ENCODE measurements around the gene IL17RE. TPM values are rescaled to one million over a fixed set of nuclear protein-coding genes. Genes with fewer than 3 reads are reported as not detected.
"Not testable (repeated sequence)": the region's sequence is repeated elsewhere in the genome, so short reads cannot be mapped to it uniquely, and the experiment has no call there.

IL17RE gene
- total RNA-seq, 1 experiment from 2014 or later = 0.30 TPM

DNA sequence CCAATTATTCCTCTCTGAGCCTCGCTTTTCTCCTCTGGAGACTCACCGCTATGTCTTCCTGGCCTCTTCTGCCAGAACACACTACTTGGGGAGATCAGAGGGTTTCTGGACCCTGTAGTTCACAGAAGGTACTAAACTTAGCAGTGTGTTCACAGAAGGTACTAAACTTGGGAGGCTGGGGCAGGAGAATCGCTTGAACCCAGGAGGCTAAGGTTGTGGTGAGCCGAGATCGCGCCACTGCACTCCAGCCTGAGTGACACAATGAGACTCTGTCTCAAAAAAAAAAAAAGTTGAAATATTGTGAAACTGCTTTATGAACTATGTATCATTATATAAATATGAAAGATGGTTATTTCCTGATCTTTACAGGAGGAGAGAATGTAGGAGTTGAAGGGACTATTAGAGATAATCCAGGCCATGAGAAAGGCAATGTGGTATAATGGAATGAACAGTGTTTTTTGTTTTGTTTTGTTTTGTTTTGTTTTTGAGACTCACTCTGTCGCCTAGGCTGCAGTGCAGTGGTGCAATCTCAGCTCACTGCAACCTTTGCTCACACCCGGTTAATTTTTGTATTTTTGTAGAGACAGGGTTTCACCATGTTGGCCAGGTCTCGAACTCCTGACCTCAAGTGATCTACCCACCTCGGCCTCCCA, 5.8 kb upstream of the IL17RE start:
- peaks cover 27% of the 10 kb centered on the region for H3K36me3 ChIP-seq
- not testable (repeated sequence) for H3K9me3 ChIP-seq, H3K27me3 ChIP-seq, H3K4me3 ChIP-seq, DNase-seq

DNA sequence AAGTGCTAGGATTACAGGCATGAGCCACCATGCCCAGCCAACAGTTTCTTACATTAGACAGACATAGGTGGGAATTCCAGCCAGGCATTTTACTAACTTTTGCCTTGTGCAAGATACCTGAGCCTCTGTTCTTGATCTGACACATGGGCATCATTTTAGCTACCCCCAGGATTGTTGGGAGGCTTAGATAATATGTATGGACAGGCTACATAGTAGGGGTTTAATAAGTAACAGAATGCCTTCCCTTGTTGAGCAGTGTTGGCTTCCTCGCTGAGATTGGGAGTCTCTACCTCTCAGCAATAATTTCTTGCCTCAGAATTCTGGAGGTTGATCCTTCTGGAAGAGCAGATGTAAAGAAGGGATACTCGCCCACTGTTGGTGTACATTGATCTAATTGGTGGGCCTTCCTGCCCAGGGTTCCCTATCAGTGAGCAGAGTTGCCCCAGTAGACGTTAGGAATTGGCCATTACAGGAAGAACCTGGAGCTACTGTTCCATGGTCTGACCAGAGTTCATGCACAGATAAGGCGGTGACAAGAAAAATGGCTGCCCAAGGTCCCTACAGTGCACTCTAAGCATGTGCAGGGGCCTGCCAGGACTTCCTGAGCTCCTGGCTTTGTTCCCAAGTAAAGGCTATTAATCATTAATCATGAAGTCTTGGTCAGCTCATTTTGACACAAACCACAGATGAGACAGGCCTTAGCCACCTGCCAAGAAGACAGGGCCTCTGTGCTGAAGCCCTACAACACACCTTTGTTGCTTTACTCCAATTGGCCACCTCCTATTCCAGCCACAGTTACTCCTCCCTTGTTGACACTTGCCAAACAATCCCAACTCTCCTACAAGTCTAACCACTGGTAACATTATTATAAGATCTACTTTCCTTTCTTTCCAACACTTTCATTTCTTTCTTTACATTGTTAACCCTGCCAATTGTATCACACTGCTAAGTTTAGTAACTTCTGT, 5.0 kb upstream of the IL17RE start:
- no peaks in the 10 kb centered on the region for H3K27me3 ChIP-seq
- H3K9me3 ChIP-seq = no peaks in the 10 kb centered on the region
- DNase-seq = peak; percentile 30
- H3K4me3 ChIP-seq = no peak overlapping the region
- peaks cover 21% of the 10 kb centered on the region for H3K36me3 ChIP-seq

DNA sequence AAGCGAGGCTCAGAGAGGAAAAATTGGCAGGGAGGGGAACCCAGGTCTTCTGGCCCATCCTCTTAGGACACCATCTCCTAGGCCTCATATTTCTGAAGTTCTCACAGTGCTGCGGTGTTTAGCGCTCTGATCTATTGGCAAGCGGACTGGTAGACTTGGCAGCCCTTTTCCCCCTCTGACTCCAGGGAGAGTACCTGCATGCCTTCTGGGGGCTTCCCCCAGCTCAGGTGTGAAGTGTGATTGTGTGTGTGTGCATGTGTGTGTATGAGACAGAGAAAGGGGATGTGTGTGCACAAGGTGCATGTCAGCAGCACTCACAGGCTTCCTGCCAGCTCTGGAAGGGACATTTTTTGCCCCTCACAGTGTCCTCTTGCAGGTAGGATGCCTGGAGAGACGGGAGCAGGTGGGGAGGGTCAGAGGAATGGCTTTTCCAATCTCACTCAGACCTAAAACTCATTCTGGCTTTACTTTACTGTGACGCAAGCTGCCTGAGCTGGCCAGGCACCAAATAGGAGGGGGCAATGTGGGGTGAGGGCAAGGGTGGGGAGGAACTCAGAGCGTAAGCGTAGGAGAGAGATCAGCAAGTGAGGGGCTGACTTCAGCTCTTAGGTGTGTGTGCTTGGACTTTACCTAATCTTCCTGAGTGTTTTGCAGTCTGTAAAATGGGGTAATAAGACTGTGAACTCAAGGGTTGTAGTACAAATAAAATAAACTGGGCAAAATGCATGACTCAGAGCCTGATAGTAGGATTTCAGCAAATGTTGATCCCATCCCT, 4.0 kb upstream of the IL17RE start:
- Histone ChIP-seq H3K4me3 (no peak overlapping the region), H3K36me3 (peaks cover 12% of the 10 kb centered on the region), H3K9me3 (no peaks in the 10 kb centered on the region), H3K27me3 (no peaks in the 10 kb centered on the region)
- DNase-seq = no peak

DNA sequence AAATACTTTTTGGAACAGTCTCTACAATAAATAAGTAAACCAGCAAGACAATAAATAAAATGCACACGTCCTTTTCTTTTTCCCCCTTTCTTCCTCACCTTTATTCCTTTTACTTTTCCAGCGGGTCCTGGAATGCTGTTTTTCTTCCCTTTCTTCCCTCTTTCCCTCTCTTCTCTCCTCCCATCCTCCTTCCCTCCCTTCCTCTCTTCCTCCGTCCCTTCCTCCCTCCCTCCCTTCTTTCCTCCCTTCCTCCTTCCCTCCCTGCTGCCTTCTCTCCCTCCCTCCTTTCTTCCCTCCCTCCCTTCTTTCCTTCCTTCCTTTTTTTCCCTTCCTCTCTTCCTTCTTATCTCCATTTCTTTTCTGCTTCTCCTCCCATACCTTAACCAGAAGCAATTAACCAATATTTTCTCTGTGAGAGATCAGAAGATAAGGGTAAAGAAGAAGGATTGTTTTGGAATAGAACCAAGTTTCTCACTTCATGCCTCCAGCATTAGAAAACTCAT, 3.3 kb upstream of the IL17RE start:
- H3K4me3 ChIP-seq = no peak overlapping the region
- H3K9me3 ChIP-seq = no peaks in the 10 kb centered on the region
- H3K36me3 ChIP-seq = peaks cover 6% of the 10 kb centered on the region
- H3K27me3 ChIP-seq = no peaks in the 10 kb centered on the region
- no peak for DNase-seq

DNA sequence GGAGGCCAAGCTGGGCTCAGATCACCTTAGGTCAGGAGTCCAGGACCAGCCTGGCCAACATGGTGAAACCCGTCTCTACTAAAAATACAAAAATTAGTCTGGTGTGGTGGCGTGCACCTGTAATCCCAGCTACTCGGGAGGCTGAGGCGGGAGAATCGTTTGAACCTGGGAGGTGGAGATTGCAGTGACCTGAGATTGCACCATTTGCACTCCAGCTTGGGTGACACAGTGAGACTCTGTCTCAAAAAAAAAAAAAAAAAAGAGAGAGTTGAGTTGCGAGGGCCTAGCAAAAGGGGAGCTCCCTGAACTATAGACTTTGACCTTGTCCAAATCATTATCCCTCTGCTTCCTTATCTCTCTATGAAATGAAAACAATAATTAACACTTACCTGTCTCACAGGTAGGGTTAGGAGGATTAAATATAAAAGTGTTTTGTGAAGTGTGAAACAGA, 1.7 kb upstream of the IL17RE start:
- DNase-seq, H3K36me3 ChIP-seq, H3K27me3 ChIP-seq, H3K4me3 ChIP-seq, H3K9me3 ChIP-seq: not testable (repeated sequence)

DNA sequence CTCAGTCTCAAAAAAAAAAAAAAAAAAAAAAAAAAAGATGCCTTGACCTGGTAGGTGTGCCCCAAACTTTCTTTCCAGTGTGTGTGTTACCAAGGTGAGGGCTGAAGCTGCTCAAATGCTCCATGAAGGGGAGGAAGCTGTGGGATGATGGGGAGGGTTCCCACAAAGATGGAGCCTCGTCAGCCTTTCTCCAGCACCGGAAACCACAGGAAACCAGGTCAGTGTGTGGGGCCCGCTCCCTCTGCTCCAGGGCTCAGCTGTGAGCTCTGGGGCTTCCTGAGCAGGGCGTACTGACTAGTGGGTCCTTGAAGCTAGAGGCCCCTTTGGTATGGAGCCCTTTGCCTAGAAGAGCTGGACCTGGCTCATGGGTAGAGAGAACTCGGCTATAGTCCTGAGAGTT, 681 bp upstream of the IL17RE start:
- H3K9me3 ChIP-seq = no peaks in the 10 kb centered on the region
- no peak overlapping the region for H3K4me3 ChIP-seq
- no peak for DNase-seq
- no peaks in the 10 kb centered on the region for H3K27me3 ChIP-seq
- H3K36me3 ChIP-seq = no peaks in the 10 kb centered on the region

DNA sequence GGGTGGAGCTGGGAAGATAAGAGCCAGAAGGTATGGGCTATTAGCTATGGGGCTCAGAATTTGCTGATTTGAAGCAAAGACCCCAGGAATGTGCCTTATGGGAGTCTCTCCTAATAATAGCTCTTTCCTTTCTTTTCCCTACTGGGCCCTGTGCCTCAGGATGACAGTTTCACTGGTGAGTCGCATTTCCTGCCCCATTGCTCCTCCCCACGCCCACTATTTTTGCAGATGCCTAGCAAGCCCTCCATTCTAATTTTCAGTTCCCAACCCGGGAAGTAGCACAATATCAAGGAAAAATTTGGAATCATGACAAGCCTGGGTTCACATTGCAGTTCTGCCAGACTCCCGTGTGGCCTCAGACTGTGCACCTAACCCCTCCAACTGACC, 583 bp downstream of the IL17RE start:
- DNase-seq = peak; percentile 68
- Histone ChIP-seq H3K36me3 (no peaks in the 10 kb centered on the region), H3K27me3 (no peaks in the 10 kb centered on the region), H3K4me3 (no peak overlapping the region), H3K9me3 (no peaks in the 10 kb centered on the region)

DNA sequence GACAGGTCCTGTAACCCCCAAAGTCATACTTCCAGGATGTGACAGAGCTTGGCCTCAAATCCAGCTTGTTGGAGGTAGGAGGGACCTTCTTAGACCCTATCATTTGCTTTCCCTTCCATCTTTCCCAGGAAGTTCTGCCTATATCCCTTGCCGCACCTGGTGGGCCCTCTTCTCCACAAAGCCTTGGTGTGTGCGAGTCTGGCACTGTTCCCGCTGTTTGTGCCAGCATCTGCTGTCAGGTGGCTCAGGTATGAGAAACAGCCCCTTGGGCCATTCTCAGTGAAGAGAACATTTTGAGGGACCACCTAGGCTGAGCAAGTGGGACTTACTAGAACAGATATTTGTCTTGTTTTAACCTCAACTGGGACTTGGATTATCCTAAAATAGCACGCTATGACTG, 1.3 kb downstream of the IL17RE start:
- Histone ChIP-seq H3K4me3 (no peak overlapping the region), H3K36me3 (no peaks in the 10 kb centered on the region), H3K9me3 (no peaks in the 10 kb centered on the region), H3K27me3 (no peaks in the 10 kb centered on the region)
- no peak for DNase-seq

DNA sequence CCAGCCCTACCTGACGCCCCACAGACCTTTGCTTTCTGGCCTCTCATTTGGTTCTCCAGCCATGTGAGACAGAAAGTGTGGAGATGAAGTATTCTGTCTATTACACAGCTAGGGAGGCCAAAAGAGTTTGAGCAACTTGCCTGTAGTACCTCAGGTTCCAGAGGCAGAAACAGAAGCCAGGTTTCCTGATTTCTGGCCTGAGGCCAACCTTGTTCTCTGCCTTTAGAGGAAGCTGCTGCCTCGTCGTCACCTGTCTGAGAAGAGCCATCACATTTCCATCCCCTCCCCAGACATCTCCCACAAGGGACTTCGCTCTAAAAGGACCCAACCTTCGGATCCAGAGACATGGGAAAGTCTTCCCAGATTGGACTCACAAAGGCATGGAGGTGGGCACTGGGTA, 3.8 kb downstream of the IL17RE start:
- Histone ChIP-seq H3K36me3 (no peaks in the 10 kb centered on the region), H3K9me3 (no peaks in the 10 kb centered on the region), H3K4me3 (no peak overlapping the region), H3K27me3 (no peaks in the 10 kb centered on the region)
- no peak for DNase-seq

DNA sequence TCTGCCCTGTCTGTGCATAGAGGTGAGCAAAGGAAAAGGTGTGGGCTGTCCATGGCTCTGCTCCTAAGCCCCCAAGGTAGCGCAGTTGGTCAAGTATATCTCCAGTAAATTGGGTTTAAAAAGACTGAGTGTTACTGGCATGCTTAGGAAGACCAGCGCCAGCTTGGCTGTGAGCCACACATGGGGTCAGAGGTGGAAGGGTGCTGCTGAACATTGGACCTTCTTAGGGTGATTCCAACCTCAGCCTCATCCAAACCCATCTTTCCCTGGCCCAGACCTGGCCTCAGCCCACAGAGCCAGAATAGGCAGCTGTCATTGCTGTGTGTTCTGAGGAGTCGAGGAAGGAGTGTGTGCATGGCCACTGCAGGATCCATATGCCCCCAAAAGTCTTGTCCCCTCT, 5.6 kb downstream of the IL17RE start:
- Histone ChIP-seq H3K36me3 (no peaks in the 10 kb centered on the region), H3K9me3 (no peaks in the 10 kb centered on the region), H3K4me3 (no peak overlapping the region), H3K27me3 (no peaks in the 10 kb centered on the region)
- no peak for DNase-seq

DNA sequence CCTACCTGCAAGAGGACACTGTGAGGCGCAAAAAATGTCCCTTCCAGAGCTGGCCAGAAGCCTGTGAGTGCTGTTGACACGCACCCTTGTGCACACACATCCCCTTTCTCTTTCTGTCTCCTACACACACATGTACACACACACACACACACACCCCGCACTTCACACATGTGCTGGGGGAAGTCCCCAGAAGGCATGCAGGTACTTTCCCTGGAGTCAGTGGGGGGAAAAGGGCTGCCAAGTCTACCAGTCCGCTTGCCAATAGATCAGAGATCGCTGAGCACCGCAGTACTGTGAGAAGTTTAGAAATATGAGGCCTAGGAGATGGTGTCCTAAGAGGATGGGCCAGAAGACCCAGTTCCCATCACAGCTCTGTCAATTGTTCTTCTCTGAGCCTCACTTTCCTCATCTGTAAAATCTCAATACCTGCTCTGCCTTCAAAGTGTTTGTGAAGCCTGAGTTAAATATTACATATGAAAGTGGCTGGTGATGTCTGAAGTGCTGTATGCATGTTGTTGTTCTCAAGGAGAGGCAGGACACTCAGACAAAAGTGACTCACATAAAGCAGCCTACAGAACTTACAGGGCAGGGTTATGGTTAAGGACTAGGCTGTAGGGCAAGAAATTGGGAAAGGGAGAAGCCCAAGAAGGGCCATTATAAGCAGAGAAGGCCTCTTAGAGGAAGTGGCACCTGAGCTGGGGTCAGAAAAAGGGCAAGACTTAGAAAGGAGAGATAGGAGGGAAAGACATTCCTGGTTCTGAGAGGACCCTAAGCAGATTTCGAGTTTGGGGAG, 6.8 kb downstream of the IL17RE start:
- no peaks in the 10 kb centered on the region for H3K36me3 ChIP-seq
- no peaks in the 10 kb centered on the region for H3K9me3 ChIP-seq
- no peak overlapping the region for H3K4me3 ChIP-seq
- no peaks in the 10 kb centered on the region for H3K27me3 ChIP-seq
- no peak for DNase-seq

DNA sequence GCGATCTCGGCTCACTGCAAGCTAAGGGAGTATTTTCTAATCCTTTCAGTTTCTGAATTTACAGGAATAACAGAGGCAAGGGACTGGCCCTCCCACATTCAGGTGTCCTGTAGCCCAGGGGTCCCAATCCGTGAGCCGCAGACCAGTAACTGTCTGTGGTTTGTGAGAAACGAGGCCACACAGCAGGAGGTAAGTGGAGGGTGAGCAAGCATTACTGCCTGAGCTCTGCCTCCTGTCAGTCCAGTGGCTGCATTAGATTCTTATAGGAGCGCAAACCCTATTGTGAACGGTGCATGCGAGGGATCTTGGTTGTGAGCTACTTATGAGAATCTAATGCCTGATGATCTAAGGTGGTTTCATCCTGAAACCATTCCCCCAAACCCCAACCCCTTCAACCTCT, 9.2 kb downstream of the IL17RE start:
- DNase-seq = no peak
- Histone ChIP-seq H3K36me3 (no peaks in the 10 kb centered on the region), H3K9me3 (no peaks in the 10 kb centered on the region), H3K4me3 (no peak overlapping the region), H3K27me3 (no peaks in the 10 kb centered on the region)

DNA sequence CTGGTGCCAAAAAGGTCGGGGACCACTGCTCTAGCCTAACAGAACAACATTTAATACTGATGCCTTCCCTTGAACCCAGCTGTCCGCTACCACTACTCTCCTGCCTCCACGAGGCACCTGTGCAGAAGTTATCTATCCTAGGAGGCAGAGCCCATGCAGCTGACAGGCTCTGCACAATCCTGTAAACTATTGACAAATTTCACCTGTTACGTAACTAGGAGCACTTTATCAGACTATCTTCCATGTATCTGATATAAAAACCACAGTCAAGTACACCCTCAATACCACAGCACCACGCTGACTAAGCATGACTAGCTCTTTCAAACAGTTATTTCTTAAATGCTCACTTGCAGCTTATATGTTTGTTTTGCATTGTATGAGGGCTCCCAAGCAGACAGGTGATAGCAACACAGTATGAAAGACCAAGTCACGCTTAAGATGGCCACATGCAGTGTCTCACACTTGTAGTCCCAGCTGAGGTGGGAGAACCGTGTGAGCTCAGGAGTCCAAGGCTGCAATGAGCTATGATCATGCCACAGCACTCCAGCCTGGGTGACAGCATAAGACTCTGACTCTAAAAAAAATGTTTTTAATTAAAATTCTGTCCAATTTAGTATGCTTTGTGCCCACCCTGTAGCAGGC, 9.8 kb downstream of the IL17RE start:
- no peaks in the 10 kb centered on the region for H3K9me3 ChIP-seq
- H3K27me3 ChIP-seq = no peaks in the 10 kb centered on the region
- DNase-seq = no peak
- H3K36me3 ChIP-seq = no peaks in the 10 kb centered on the region
- H3K4me3 ChIP-seq = no peak overlapping the region

DNA sequence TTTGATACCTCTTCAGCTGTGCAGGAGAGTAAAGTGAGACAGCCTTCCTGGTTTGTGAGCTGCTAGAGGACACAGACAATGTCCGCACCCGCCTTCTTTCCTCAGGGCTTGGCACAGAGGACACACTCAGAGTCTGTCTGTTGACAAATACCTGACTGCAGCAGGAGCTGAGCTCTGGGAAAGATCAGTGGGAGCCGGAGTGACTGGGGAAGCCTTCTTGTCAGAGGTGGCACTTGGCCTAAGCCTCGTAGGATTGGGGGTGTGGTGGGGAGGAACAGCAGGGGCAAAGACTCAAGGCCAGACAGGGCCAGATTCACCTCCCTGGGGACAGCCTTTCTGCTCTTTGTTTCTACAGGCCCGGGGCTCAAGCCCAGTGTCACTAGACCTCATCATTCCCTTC, 11.0 kb downstream of the IL17RE start:
- H3K36me3 ChIP-seq = no peaks in the 10 kb centered on the region
- DNase-seq = no peak
- no peaks in the 10 kb centered on the region for H3K9me3 ChIP-seq
- no peaks in the 10 kb centered on the region for H3K27me3 ChIP-seq
- no peak overlapping the region for H3K4me3 ChIP-seq

DNA sequence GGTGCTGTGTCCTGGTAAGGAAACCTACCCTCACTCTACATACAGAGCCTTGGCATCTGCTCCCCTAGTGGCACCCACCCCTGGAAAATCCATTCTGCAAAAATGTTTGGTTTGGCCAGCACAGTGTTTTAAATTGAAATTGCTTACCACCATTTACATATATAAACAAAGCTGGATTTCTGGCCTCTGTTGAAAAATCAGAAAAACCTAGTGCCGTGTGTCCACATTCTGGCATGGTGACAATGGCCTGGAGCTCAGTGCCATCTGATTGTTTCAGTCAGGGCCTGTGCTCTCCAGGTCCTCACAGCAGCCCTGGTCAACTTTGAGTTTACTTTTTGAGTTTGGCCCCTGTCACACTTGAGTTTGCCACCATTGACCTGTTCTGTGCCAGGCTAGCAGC, 11.4 kb downstream of the IL17RE start:
- DNase-seq = peak; percentile 24
- Histone ChIP-seq H3K4me3 (no peak overlapping the region), H3K9me3 (no peaks in the 10 kb centered on the region), H3K36me3 (no peaks in the 10 kb centered on the region), H3K27me3 (no peaks in the 10 kb centered on the region)
